ENCODE measurements around the gene RBMS1.
"Not testable (repeated sequence)": the region's sequence is repeated elsewhere in the genome, so short reads cannot be mapped to it uniquely, and the experiment has no call there.

Gene RBMS1

DNA sequence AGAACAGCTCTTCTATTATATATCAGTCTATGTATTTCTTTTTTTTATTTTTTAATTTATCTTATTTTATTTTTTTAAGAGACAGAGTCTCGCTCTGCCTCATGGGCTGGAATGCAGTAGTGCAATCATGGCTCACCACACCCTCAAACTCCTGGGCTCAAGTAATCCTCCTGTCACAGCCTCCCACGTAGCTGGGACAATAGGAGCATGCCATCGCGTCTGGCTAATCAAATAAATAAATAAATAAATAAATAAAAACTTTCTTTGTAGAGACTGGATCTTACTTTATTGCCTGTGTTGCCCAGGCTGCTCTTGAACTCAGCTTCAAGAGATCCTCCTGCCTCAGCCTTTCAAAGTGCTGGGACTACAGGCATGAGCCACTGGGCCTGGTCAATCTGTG lies 117.0 kb downstream of the RBMS1 start:
- no peak for DNase-seq

DNA sequence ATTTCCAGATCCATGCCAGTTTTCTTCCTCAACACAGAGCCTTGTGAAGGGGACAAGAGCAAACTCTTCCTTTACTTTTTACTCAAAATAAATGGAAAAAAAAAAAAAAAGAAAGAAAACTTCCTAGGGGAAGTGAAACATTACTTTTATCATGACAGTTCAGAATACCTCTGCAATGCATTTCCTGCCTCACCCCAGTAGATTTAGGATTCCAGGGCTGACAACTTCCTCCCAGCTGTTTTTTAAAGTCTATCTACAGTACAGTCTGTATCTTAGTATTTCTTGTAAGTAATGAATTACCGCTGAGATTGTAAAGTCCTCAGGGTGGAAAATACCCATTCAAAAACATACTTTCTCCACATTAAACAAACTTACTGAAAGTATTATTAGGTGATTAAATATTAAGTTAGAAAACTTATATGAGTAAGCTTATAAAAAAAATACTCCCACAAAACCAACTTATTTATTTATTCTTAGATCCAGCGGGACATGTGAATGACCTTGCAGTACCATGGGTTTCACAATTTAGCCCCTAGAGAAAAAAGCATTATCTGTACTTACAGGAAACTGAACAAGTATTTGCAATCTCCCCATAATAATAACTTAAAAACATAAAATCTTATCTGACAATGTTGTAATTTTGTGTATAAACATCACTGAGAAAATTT lies 117.7 kb downstream of the RBMS1 start:
- no peak for DNase-seq

- no peak for DNase-seq
Measured at GRCh38 chr2:160375037-160375436, 118.6 kb downstream of the RBMS1 start.

GRCh38 chr2:160373666-160374065 lies 119.9 kb downstream of the RBMS1 start:
- DNase-seq: no peak

DNA sequence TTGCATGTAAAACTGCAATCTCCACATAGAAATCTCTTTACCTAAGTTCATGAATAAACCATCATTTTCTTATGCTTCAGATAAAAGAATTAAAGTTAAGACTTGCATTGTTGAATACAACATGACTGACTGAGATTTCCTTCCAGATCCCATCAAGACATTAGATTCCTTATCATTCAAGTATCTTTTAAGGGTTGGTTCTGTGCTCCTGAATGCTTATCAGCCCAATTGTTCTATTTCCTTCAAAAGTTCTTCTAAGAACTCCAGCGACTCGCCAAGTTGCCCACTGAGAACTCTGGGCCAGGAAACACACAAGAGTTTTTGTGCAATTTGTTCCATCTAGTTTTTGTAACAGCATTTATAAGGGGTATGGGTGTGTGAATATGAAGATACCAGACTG lies 120.3 kb downstream of the RBMS1 start:
- DNase-seq: no peak

DNA sequence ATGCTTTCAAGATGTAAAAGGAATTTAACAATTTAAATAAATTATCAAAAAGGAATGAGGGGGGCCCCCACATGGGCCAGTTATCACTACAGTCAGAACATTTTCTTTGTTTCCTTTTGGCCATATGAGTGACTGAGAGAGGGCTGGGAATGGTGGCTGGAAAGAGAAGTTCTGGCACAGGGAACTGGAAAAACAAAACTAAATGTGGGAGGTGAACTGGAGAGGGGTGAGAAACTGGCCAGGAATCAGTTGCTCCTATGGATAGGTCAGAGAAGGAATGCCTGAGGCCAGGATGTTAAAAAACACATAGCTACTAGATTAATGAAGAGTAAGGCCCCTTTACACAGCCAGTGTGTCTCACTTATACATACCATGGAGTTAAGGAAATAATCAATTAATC lies 121.0 kb downstream of the RBMS1 start:
- no peak for DNase-seq

DNA sequence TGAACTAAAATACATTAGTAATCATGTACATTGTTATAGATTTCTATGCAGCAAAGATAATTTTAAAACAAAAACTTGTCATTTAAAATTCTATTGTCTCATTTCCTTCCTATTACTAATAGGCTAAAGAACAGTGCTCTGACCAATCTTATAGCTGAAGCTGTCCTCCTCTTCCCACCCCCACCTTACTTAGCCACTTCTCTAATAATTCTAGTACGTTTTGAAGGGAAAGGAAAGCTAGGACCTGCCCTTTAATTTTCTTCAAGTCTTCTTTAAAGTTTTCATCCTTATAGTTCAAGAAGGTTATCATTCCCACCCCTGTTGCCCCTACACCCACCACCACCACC lies 121.6 kb downstream of the RBMS1 start:
- no peak for DNase-seq

- no peak for DNase-seq
Measured at GRCh38 chr2:160371251-160372009, 122.2 kb downstream of the RBMS1 start.

DNA sequence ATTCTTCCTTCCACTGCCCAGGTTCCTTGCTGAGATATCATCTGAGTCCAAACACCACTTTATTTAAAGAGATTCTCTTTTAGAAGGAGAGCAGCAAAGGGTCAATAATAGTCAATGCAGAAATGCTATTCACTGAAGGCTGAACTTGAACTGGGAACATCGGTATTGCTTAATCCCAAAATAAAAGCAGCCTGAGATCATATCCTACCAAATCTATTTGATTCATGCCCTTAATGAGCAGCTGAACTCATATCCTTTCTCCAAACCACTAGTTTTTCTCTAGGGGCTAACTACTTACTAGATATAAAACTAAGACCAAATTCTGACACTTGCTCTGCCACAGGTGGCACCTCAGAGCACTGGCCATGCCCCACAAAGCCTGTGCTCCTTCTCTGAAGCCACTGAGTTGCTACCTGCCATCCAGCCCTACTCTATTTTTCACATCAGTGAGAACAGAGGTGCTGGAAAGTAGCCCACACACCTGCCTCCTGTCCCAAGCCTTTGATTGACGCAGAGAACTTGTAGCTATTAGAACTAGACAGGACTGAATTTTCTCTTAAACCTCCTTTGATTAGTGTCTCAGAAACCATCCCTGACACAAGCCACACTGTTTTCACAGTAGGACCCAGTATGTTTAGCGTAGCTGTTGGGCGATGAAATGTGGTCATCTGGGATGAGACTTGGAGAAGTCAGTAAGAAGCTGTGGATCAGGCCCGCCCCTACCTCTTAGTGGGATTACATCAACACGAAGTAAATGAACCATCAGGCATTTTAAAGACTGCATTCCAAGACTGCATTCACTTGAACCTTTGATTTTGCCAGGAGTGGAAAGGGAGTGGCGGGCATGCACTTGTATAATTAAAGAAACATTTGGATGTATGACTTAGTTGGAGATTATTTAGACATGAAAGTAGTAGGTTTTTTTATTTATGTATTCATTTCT lies 124.3 kb downstream of the RBMS1 start:
- no peak for DNase-seq

GRCh38 chr2:160367887-160368286 lies 125.7 kb downstream of the RBMS1 start:
- no peak for DNase-seq

- DNase-seq: not testable (repeated sequence)
Measured at GRCh38 chr2:160367139-160367538, 126.5 kb downstream of the RBMS1 start.

GRCh38 chr2:160366474-160366873 lies 127.1 kb downstream of the RBMS1 start:
- no peak for DNase-seq

- no peak for DNase-seq
Measured at GRCh38 chr2:160365716-160366367, 127.8 kb downstream of the RBMS1 start.

DNA sequence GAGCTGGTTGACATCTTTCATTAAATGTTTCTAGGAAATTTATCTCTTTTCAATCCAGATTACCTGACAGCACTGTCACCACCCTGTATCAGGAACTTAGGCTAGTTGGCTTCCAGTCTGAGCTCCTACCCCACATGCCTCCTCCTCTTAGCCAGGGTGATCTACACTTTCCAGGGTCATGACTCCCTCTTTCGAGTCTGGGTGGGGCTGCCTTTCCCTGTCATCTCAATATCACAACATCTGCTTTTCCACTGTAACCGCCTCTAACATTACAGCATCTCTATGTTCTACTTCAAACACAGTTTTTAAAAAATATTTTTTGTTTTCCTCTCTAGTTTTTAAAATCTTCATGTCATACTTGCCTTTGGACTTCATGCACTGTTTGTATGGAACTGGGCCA lies 129.2 kb downstream of the RBMS1 start:
- DNase-seq: no peak

GRCh38 chr2:160363961-160364360 lies 129.6 kb downstream of the RBMS1 start:
- no peak for DNase-seq

GRCh38 chr2:160363055-160363454 lies 130.6 kb downstream of the RBMS1 start:
- DNase-seq: no peak

- DNase-seq: no peak
Measured at GRCh38 chr2:160362541-160362940, 131.1 kb downstream of the RBMS1 start.

DNA sequence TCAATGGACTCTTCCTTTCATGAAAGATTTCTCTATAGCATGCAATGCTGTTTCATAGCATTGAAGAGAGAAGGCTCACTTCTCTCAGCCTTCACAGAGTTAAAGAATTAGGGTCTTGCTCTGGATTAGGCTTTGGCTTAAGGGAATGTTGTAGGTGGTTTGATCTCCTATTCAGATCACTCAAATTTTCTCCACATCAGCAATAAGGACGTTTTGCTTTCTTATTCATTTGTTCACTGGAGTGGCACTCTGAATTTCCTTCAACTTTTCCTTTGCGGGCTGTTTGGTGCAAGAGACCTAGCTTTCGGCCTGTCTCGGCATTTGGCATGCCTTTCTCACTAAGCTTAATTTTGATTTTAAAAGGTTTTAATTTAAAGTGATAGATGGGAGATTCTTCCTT lies 131.6 kb downstream of the RBMS1 start:
- no peak for DNase-seq

DNA sequence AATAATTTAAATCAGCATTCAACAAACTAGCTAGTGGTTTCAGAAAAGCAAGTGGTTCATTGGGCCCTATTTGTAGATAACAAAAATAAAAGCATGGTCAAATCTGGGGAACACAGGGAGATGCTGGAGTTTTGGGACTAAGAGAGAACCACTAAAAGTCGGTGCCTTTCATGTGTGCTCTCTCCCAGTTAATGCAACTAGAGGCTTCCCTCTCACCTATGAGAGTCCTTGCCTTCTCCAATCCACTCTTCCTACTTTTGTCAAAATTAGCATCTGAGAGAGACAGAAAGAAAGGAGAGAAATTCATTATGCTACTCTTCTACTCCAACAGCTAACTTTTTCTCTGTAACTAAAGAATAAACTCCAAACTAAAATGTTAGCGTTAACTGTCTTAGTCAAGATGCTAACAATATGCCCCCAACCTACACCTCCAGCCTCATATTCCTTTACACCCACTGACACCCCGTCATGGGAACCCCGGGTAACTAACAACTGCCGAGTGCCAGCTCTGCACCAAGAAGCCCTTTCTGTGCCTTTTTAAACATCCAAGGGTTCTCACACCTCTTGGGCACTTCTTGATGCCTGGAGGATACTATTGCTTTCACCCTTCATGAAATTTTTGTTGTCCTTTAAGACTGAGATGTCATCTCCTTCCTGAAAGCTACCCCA lies 133.4 kb downstream of the RBMS1 start:
- no peak for DNase-seq

GRCh38 chr2:160358046-160358445 lies 135.6 kb downstream of the RBMS1 start:
- no peak for DNase-seq

GRCh38 chr2:160356485-160356884 lies 137.1 kb downstream of the RBMS1 start:
- no peak for DNase-seq

- DNase-seq: no peak
Measured at GRCh38 chr2:160355080-160355479, 138.5 kb downstream of the RBMS1 start.

DNA sequence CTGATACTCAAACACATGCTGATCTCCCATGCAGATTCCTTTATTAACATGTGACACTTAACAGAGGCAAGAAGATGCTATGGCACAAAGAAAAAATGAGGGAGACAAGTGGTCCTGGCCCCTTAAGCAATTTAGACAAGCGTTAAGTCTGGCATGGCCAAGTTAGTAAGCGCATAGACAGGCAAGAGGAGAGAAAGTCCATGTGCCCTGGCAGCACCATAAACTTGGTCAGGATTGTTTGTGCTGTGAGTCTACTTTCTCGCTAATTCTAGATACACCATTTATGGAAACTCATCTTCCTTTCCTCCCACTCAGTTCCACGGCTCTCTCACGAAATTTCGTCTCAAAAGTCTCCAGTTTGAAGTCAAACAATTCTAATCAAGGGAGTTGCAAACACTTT lies 138.9 kb downstream of the RBMS1 start:
- DNase-seq: no peak

Data from NCI-H187 (cell line).